Endodermal cell (in vitro differentiated cells): Measurements from ENCODE around the gene CEBPE. TPM values are rescaled to one million over a fixed set of nuclear protein-coding genes. Genes with fewer than 3 reads are reported as not detected.

ENCODE experiments used
- DNase-seq: peaks from one replicate; pipeline ENCODE4 v3.0.0-alpha.2; 2017
- H3K27ac ChIP-seq: 2 replicates; pipeline ENCODE4 v1.5.1; 2013; ENCODE audit warnings: mild to moderate bottlenecking, low read depth, low read length, moderate library complexity
- H3K27me3 ChIP-seq: 2 replicates; pipeline ENCODE4 v1.6.1; 2013; ENCODE audit warnings: mild to moderate bottlenecking, low read length, moderate library complexity; ENCODE audit not compliant: insufficient read depth, control insufficient read depth, poor library complexity, severe bottlenecking
- H3K36me3 ChIP-seq: 2 replicates; pipeline ENCODE4 v1.7.0; 2013; ENCODE audit warnings: mild to moderate bottlenecking, low read length, moderate library complexity; ENCODE audit not compliant: control insufficient read depth, insufficient read depth
- H3K4me1 ChIP-seq: one replicate; pipeline ENCODE4 v1.7.0; 2013; ENCODE audit warnings: low read length; ENCODE audit not compliant: control insufficient read depth, insufficient read depth
- H3K4me3 ChIP-seq: 2 replicates; pipeline ENCODE4 v1.5.1; 2013; ENCODE audit warnings: mild to moderate bottlenecking, low read length, moderate library complexity
- H3K9ac ChIP-seq: 2 replicates; pipeline ENCODE4 v1.6.1; 2013; ENCODE audit warnings: mild to moderate bottlenecking, low read length, moderate library complexity; ENCODE audit not compliant: poor library complexity, severe bottlenecking; ENCODE audit errors: extremely low read depth
- H3K9me3 ChIP-seq: 2 replicates; pipeline ENCODE4 v1.6.1; 2013; ENCODE audit warnings: mild to moderate bottlenecking, low read length, moderate library complexity; ENCODE audit not compliant: control insufficient read depth
- H3K27ac Mint-ChIP-seq: 2 replicates; pipeline ENCODE4 v1.8.0; 2020; ENCODE audit warnings: mixed read lengths
- H3K27me3 Mint-ChIP-seq: 2 replicates; pipeline ENCODE4 v1.8.0; 2021; ENCODE audit warnings: mild to moderate bottlenecking, mixed read lengths; ENCODE audit not compliant: insufficient read depth
- H3K36me3 Mint-ChIP-seq: 2 replicates; pipeline ENCODE4 v1.8.0; 2020; ENCODE audit warnings: low read depth, mixed read lengths
- H3K4me1 Mint-ChIP-seq: 2 replicates; pipeline ENCODE4 v1.8.0; 2020; ENCODE audit warnings: mixed read lengths
- H3K4me3 Mint-ChIP-seq: 2 replicates; pipeline ENCODE4 v1.8.0; 2020; ENCODE audit warnings: mild to moderate bottlenecking, moderate library complexity, mixed read lengths
- H3K9me3 Mint-ChIP-seq: 2 replicates; pipeline ENCODE4 v1.8.0; 2020; ENCODE audit warnings: mild to moderate bottlenecking, mixed read lengths
- CTCF ChIP-seq: fragments of 200-600 bp; sonication (generic); conservative IDR thresholded peaks from 2 replicates; pipeline ENCODE4 v1.5.0; 2021; ENCODE audit warnings: antibody characterized with exemption, mild to moderate bottlenecking
- WGBS, 2 experiments: methylation state at CpG; one replicate each; pipeline versions ENCODE4 v1.1.5 to v1.1.7; 2013; ENCODE audit warnings: missing lambda C conversion rate in 2 of 2, mixed read lengths in 1 of 2; ENCODE audit not compliant: insufficient coverage in 1 of 2, insufficient read length in 1 of 2; 5-methylcytosine and 5-hydroxymethylcytosine counted together
- total RNA-seq, 2 donors: library from RNA; stranded (reverse); fragmentation: NEBNext Ultra II Directional in 1 of 2; extraction: Animal tissue kit (Norgen Biotek cat#: 25700) in 1 of 2; gene quantifications; 2 replicates in 1 of 2; 3 replicates in 1 of 2; pipeline ENCODE4 v1.2.1, GENCODE V29; 2021

Gene CEBPE
- total RNA-seq, 2 donors from 2014 or later = not detected

GRCh38 chr14:23070262-23071129 lies 48.6 kb downstream of the CEBPE start:
- WGBS, 2 experiments = 7 to 9% methylated on average over 6 to 10 of the region's 10 CpGs
- no peaks in the 10 kb centered on the region for H3K9me3 ChIP-seq
- H3K36me3 ChIP-seq = peaks cover 67% of the 10 kb centered on the region
- DNase-seq = peak; percentile 53
- peak overlapping the region; percentile 90 for H3K4me3 ChIP-seq
- H3K27me3 Mint-ChIP-seq = no peaks in the 10 kb centered on the region
- peak overlapping the region; percentile 97 for H3K27ac Mint-ChIP-seq
- H3K27ac ChIP-seq = peak overlapping the region; percentile 59
- no peaks in the 10 kb centered on the region for H3K9me3 Mint-ChIP-seq
- no peak for TF ChIP-seq CTCF
- H3K4me3 Mint-ChIP-seq = peak overlapping the region; percentile 90
- peaks cover 34% of the 10 kb centered on the region for H3K4me1 ChIP-seq
- peak overlapping the region; percentile 88 for H3K9ac ChIP-seq
- H3K27me3 ChIP-seq = no peaks in the 10 kb centered on the region
- H3K4me1 Mint-ChIP-seq = peaks cover 58% of the 10 kb centered on the region
- peaks cover 66% of the 10 kb centered on the region for H3K36me3 Mint-ChIP-seq

GRCh38 chr14:23069413-23069806 lies 49.6 kb downstream of the CEBPE start:
- no peaks in the 10 kb centered on the region for H3K9me3 Mint-ChIP-seq
- H3K9me3 ChIP-seq = no peaks in the 10 kb centered on the region
- H3K27me3 ChIP-seq = no peaks in the 10 kb centered on the region
- peaks cover 52% of the 10 kb centered on the region for H3K4me1 Mint-ChIP-seq
- 20 to 67% methylated on average over 1 to 2 of the region's 4 CpGs for WGBS, 2 experiments
- peak overlapping the region; percentile 90 for H3K4me3 ChIP-seq
- no peak overlapping the region for H3K9ac ChIP-seq
- H3K4me1 ChIP-seq = peaks cover 34% of the 10 kb centered on the region
- H3K27ac Mint-ChIP-seq = peak overlapping the region; percentile 87
- no peaks in the 10 kb centered on the region for H3K27me3 Mint-ChIP-seq
- no peak for DNase-seq
- no peak for TF ChIP-seq CTCF
- peaks cover 66% of the 10 kb centered on the region for H3K36me3 ChIP-seq
- peak overlapping the region; percentile 90 for H3K4me3 Mint-ChIP-seq
- peaks cover 69% of the 10 kb centered on the region for H3K36me3 Mint-ChIP-seq
- H3K27ac ChIP-seq = no peak overlapping the region

- no peak overlapping the region for H3K9ac ChIP-seq
- peak; percentile 99 for TF ChIP-seq CTCF
- H3K27ac ChIP-seq = no peak overlapping the region
- Mint-ChIP-seq H3K27me3 (no peaks in the 10 kb centered on the region), H3K27ac (peak overlapping the region; percentile 87), H3K9me3 (no peaks in the 10 kb centered on the region), H3K36me3 (peaks cover 69% of the 10 kb centered on the region), H3K4me3 (peak overlapping the region; percentile 90), H3K4me1 (peaks cover 55% of the 10 kb centered on the region)
- H3K4me1 ChIP-seq = peaks cover 34% of the 10 kb centered on the region
- peak overlapping the region; percentile 90 for H3K4me3 ChIP-seq
- H3K9me3 ChIP-seq = no peaks in the 10 kb centered on the region
- WGBS, 2 experiments = 4 to 37% methylated on average over 5 to 8 of the region's 8 CpGs
- H3K27me3 ChIP-seq = no peaks in the 10 kb centered on the region
- H3K36me3 ChIP-seq = peaks cover 66% of the 10 kb centered on the region
- peak; percentile 96 for DNase-seq
Observed at GRCh38 chr14:23068789-23069412, 50.2 kb downstream of the CEBPE start.
